GM21390 (cell line): Measurements from ENCODE around the gene GRM8.

Experiments used
- ATAC-seq: cut with Tn5 transposase; IDR thresholded peaks from one replicate; pipeline ENCODE4 v1.9.1; 2021; ENCODE audit not compliant: unreplicated experiment

The GRM8 gene

DNA sequence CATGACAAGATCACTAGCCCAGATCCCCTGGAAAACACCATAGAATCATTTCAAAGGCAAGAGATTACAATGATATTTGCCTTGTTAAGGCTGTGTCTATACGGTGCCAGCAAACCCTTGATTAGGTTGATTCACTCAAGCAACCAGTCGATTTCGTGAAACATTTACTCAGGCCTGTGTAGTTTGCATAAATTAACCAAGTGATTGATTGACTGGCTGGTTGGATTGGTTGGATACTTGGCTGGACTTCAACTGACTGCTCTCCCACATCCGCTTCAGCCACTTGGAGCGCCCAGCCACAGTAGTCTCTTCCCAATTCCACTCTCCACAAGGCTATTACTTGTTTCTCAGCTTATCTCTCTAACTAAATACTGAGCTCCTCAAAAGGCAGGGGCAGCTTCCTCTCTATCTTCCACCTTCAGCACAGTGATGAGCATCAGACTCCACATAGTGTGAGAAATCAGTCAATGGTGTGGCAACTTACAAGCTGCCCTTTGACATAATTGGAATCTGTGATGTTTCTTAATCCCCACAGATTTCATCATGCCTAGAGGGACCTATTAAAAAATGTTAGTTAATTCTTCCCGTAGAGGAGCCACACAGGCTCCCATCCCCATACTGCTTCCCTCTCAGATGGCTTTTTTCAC, 217.4 kb downstream of the GRM8 start:
- ATAC-seq, result no peak

DNA sequence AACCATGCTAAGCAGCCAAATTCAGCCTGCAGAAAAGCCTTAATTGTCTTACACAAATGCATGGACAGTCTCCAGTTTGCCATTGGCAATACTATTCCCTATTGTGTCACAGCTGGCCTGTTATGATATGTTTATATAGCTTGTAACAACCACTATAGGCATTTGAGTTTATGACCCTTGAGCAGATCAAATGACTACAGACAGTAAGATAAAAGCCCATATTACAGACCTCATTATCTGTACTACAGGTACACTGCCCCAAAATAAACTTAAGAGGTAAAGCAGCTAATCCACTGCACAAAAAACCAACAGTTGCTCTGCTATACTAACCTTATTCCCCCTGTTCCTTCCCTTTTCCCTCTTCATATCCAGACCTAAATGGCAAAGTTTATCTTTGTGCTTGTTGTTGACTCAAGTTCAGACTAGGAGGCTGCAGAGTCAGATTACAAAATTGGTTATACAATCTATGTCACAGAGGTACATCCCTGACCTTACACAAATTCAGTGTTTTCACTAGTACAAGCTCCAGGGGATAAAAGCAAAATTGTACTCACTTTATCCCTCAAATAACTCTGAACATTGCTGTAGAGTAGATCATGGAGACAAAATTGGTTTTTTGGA, 218.4 kb downstream of the GRM8 start:
- no peak for ATAC-seq

DNA sequence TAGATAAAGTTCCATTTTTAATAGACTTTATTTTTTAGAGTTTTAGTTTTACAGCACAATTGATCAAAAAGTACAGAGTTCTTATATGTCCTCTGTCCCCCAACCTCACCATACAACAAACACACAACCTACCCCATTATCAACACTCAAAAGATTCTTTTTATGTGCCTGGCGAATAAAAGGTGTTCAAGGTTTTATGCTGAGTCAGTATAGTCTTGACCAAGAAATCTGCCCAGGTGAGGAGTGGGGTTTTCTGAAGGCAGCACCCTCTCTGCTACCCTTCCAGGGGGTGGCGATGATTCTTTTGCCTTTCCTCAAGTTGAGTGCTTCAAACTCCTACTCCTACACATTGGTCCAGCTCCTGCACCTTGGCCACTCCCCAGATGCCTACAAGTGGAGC, 222.9 kb downstream of the GRM8 start:
- ATAC-seq, result no peak

DNA sequence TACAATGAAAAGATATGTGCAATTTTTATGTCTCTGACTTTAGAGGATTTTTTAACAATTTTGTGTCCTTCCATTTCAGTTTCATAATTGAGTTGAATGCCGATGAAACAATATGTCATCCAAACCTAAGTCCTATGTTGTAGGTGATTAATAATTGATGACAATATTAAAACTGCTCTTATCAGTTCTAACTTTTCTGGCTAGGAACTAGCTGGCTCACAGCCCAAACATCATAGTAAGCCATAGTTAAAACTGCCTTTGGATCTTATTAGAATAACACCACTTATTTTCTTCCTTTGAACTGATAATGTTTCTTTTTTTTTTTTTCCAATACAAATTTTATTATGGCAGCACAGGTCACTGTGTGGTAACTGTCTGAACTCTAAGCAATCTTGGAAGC, 230.9 kb downstream of the GRM8 start:
- ATAC-seq, result no peak

DNA sequence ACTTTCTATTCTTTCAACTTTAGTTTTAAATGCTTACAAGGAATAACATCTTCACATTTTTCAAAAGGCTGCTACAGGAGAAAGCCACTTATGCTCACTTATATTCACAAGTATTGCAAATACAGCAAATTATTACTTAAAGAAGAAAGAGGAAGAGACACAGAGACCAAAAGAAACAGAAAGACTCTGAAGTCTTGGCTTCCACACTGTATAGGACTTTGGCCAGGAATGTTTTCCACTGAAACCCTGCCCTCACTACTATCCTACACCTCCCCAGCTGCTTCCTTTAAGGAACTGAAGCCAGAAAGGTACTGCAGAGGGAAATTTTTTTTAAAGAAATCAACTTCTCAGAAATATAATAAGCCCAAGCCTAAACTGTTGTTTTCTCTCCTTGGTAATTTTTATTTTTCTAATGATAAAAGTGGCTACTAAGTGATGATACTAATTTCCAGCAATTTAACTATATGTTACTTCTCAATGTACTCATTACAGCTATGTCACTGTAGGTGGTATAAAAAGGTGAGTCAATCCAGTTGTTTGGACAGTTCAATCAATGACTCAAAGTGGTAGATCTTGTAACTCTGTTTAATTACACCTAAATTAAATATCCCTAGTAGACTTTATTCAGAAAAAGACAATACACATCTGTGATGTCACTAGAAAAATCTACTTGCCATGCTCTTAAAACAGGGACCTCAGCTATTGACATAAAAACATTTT, 231.6 kb downstream of the GRM8 start:
- no peak for ATAC-seq

DNA sequence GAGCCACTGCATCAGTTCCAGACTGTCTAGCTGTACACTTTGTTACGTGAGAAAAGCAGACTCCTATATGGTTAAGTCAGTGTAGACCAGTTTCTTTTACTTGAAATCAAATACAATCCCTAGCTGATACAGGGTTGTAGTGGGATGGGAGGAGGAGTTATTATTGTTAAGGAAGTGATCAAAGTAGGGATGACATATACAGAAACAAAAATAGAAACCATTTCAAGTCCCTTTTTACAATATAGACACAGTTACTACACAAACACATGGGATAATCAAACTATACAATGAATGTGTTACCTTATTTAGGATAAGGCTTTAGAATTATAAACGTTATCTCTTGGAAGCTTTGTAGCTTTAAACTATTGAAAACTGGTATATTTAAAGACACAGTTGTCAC, 233.9 kb downstream of the GRM8 start:
- no peak for ATAC-seq

DNA sequence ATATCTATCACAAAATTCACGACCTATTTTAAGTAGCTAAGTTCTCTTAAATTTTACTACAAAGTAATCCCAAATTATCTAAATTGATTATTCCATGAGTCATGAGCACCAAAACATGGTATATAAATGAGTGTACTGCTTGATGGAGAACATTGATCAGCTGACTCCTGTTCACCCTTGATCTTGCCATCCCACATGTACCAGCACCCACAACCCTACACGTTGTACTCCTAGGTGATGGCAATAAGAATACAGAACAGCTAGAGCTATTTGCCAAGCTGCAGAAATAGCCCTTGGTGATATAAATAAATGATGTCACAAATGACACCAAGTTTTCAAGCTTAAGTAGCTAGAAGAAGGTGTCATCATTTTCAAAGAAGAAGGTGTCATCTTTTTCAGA, 235.5 kb downstream of the GRM8 start:
- ATAC-seq, result no peak

DNA sequence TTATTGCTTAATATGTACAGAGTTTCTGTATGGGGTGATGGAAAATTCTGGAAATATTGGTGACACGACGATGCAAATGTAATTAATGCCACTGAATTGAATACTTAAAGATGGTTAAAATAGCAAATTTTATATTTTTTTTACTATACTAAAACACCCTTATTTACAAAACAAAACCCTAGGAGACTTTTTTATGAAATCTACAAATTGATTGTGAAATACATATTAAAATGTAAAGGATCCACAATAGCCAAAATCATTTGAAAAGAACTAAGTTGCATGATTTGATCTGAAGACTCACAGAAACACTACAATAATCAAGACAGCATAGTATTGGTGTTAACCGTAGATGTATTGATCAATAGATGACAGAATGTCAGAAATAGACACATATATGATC, 252.0 kb downstream of the GRM8 start:
- no peak for ATAC-seq

DNA sequence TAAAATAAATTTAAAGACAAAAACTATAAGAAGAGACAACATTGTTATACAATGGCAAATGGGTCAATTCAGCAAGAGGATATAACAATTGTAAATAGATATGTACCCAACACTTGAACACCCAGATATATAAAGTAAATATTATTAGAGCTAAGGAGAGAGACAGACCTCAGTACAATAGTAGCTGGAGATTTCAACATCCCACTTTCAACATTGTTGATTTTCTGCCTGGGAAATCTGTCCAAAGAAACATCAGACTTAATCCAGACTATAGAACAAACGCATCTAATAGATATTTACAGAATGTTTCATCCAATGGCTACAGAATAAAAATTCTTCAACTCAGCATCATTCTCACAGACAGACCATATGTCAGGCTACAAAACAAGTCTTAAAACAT, 256.1 kb downstream of the GRM8 start:
- ATAC-seq, result no peak

DNA sequence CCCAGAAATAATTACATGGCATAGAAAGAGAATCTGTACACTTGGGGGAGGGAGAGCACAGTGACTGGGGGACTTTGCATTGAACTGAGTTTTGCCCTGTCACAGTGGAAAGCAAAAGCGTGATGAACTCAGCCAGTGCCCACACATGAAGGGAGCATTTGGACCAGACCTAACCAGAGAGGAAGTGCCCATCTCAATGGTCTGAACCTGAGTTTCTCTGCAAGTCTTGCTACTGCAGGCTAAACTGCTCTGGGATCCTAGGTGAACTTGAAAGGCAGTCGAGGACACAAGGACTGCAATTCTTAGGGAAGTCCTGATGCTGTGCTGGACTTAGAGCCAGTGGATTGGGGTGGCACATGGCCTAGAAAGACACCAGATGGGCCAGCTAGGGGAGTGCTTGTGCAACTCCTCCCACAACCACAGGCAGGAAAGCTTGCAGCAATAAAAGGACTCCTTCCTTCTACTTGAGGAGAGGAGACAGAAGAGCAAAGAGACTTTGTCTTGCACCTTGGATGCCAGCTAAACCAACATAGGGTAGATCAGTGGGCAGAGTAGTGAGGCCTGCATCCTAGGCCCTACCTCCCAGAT, 259.0 kb downstream of the GRM8 start:
- ATAC-seq, result no peak

DNA sequence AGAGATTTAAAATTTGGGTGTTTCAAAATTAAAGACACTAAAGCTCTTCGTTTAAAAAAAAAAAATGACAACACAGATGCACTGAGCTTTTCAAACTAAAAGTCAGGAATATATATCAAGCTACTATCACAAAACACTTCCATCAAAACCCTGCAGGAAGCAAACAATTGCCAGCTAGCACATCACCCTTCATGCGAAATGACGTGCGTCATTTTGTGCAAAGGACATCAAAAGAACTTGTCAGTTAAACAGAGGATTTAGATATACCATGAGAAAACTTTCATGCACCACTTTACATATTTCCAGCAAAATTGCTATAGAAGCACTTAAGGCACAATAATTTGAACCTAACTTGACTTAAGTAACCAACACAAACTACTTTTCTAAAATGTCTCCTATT, 264.7 kb downstream of the GRM8 start:
- no peak for ATAC-seq

DNA sequence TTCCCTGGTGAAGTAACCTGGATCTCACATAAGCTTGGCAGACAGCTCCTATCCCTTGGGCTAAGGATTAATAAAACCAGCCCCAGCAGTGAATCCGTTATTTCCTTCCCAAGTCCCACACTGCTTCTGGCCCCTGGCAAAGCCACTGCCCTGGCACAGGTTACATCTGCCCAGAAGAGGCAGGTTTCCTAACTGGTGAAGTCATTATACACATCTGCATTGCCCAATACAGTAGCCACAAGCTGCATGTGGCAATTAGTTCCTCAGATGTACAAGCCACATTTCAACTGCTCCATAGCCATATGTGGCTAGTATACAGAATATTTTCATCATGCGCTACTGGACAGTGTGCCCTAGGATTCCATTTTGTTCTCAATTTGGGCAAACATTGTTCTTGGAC, 273.0 kb downstream of the GRM8 start:
- ATAC-seq, result no peak

DNA sequence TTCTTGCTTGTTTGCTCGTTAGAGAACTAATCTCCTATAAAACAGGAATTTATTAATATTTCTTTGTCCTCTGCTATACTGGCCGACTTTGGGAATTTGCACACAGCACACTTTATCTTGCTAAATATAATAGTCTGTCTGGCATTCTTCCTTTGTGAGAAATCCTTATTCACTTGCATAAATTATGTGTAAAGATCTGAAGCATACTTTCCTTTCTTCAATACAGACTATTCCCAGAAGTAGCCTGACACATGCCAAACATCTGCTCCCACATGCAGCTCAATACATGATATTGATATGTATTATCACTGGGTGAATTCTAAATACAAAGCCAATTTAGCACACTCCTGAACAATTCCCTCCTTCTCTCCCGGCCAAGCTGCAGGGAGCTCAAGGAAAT, 273.9 kb downstream of the GRM8 start:
- ATAC-seq, result no peak

DNA sequence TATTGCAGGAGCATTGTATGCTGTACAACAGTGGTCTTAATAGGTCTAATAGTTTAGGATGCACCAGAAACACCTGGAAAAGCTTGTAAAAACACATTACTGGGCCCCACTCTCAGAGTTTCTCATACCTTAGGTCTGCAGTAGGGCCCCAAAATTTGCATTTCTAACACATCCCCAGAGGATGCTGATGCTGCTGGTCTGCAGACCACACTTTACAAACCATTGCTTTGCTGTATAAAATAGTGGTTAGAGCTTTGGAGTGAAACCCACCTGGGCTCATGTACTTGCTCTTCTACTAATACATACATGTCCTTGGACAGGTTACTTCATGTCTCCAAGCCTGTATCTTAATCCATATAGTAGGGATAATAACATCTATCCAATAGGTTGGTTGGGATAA, 279.7 kb downstream of the GRM8 start:
- no peak for ATAC-seq

DNA sequence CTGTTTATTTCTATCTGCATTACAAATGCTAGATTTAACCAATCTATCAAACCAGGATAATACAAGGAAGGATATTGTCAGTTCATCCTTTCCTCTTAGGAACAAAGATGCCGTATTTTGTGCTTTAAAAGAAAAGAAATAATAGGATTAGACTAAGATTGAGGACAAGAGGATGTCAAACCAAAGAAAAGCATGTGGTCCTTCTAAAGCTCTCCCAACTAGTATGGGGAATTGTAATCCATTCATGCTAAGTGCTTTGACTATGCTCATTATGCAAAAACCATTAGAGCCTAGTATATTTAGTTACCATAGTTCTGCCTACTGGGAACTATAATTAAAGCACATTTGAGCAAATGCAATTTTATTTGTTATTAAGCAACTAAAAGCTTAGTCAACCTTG, 280.2 kb downstream of the GRM8 start:
- no peak for ATAC-seq

DNA sequence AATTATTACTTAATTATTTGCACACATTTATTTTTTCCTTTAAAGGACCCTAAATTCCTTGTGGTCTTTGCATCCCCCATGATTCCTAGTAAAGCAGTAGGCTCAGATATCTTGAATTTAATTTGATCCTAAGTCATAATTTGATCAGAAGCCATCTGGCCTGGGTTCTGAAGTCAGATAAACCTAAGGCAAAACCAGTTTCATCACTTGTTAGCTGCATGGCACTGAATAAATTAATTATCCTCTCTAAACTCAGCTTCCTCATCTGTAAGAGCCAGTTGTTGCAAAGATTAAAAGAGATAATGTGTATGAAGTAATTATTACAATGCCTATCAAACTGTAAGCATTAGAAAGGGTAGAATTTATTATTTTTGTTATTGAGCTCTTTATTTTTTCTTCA, 293.1 kb downstream of the GRM8 start:
- ATAC-seq, result no peak

DNA sequence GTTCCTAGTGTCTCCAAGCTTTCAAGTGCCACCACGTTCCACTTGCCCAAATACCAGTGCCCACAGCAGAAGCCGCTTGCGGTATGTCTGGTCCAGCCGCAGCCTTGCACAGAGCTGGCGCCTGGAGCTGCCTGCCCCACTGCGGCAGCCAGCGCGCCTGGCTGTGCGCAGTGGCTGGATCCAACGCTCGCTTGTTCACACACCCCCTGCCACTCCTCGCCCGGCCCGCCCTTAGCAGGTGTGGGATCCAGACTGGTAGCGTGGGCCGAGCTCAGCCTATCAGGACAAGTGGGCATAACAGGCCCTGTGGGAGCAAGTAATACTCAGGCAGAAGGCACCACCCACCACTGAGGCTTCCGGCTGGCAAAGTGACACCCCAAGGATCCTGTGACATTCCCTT, 294.4 kb downstream of the GRM8 start:
- no peak for ATAC-seq

DNA sequence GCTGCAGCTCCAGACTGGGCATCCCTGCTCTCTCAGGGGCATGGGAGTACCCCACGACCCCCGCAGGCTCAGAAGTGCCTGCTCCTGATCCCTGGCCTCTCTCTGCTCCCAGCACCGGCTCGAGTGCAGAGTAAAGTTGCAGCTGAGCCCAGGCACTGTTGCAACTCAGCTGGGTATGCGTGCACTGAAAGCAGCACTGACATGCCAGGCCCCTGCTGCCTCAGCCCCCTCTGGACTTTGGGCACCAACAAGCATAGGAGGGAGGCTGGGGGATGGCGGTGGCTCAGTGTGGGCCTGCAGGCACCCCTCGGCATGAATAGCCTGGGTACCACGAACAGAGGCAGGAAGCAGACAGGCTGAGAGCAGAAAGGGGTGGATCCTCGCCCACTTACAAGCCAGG, 295.3 kb downstream of the GRM8 start:
- no peak for ATAC-seq

DNA sequence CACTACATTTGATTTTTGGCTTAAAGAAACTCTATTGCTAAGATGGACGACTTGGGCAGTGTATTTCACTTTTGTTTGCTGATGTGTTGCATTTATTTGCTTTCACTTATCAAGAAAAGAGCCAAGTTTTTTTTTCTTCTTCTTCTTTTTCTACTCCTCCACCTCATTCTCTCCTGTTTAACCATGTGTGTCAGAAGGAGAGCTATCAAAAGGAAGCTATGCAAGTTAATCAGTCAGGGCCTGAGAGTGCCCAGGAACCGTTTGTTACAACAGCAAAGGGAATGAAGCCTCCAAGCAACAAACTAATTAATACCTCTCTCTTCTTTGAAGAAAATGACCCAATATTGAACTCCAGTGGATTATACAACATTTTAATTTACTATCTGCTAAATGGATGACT, 299.3 kb downstream of the GRM8 start:
- no peak for ATAC-seq

DNA sequence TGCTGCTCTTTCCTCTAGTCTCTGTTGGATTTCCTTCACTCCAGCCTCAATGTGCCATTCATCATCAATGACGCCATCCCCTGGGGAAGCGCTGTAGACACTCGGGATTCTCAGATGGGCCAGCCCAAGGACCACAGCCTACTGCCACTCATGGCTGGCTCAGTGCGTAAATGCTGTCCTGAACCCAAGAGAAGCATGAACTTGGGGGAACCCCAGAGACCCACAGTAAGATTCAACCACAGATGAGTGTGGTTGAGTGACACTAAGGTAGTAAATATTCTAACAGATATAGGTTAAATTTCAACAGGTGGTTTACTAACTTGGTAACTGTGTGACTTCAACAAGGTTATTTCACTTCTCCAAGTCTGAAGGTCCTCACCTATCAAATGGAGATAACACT, 304.1 kb downstream of the GRM8 start:
- no peak for ATAC-seq

DNA sequence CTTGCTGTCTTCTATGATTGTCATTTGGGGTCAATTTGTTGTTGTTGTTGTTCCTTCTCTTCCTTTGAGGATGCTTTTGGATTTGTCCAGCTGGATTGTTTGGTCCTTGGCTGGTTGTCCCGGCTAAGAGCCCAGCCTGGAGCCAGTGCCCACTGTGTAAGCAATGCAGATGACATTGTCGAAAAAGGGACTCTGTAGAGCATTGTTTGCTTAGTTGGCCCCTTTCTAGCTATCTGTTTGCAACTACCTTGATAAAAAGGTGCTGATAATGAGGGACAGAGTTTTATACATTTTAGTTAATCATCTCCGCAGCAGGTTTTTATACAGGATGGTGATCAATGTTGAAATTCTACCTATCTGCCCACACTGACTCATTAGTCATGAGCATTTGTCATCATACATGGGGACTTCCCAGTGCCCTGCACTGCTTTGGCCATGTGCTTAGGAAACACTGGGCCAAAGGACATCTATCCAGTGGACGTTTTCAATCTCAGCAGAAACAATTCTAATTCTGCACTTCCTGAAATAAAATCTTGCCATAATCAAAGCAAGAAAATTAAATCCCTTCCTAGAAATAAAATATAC, 311.9 kb downstream of the GRM8 start:
- no peak for ATAC-seq

DNA sequence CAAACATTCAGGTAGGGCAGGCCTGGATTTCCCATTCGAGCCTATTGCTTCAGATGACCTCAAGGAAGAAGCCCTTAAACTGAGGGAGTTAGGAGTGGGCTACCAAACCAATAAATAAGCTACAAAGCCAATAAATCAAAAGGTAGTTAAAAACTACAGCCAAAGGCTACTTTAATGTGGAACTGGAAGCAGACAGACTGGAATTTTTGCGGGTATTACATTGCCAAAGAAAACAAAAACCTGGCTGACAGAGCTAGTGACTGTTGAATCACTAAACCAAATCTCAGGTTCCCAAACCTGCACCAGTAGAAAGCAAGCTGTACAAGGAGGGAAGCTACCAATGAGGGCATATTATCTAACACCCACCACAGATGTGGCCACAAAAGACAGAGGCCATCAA, 315.6 kb downstream of the GRM8 start:
- ATAC-seq, result no peak
